GM12801 (cell line): ENCODE results near the gene MED8.

Source experiments
- CTCF ChIP-seq: IDR thresholded peaks from one replicate; pipeline ENCODE4 v1.5.1; 2011; ENCODE audit warnings: control low read depth; ENCODE audit not compliant: insufficient read length; ENCODE audit errors: extremely low read depth

The MED8 gene

DNA sequence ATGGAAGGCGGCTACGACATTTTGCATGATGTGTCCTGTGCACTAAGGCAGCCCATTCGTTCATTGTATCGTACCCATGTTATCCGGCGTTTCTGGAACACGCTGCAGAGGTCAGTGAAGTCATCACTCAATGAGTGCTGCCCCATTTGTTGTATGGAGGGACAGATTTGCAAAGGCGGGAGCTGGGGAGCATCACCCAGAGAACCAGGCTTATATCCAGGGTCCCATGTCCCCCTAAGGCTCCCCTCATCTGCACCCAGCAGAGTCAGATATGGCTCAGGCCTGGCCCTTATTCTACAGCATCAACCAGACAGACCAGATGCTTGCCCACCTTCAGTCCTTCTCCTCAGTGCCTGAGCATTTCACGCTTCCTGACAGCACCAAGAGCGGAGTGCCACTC lies 31.3 kb upstream of the MED8 start:
- no peak for TF ChIP-seq CTCF

GRCh38 chr1:43419627-43420425 lies 30.2 kb upstream of the MED8 start:
- TF ChIP-seq CTCF, result no peak

DNA sequence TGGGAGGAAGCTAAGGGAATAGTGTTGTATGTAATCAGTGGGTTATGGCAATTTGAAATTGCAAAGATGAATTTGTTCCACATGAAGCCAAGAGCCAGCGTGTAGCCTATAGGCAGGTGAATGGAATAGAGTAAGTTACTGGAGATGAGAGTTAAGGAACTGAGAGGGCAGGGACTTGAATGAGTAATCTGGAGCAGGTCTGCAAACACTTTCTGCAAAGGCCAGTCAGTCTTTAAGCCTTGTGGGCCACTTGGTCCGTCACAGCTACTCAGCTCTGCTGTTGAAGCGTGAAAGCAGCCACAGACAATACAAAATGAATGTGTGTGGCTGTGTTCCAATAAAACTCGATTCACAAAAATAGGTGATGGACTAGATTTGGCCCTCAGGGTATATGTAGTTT lies 29.3 kb upstream of the MED8 start:
- TF ChIP-seq CTCF, result no peak

GRCh38 chr1:43415901-43416300 lies 26.3 kb upstream of the MED8 start:
- TF ChIP-seq CTCF, result no peak

- TF ChIP-seq CTCF, result no peak
These were observed 25.1 kb upstream of the MED8 start for GRCh38 chr1:43414634-43415223.

DNA sequence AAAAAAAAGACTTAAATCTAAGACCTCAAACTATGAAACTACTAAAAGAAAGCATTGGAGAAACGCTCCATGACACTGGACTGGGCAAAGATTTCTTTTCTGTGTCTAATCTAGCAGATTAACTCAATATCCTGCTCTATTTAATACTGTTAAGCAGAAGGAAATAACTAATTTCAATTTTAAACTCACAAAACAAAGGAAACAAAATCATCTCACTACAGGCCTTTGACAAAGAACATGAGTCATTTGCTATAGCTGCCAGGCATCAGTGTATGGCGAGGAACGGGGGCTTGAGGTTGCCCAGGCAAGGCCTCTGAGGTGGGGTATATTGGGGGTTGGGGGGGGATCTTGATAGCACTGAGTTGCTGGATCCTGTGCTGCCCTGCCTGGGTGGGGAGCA lies 21.0 kb upstream of the MED8 start:
- TF ChIP-seq CTCF, result no peak

DNA sequence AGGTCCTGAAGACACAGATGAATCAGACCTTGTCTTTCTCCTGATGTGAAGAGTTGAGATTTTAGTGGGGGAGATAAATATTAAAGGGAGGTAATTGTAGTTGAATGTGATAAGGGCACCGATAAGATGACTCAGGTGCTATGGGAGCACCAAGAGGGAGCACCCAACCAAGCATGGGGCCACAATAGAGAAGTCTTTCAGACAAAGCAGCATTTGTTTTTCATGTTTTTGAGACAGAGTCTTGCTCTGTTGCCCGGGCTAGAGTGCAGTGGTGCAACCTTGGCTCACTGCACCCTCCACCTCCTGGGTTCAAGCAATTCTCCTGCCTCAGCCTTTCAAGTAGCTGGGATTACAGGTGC lies 16.3 kb upstream of the MED8 start:
- no peak for TF ChIP-seq CTCF
